GM23248 (cell line): ENCODE data around the gene DCDC1.

Source experiments
- EZH2 ChIP-seq: fragments of 200-600 bp; sonication (generic); IDR thresholded peaks from 2 replicates; pipeline ENCODE4 v1.6.1; 2018; ENCODE audit warnings: antibody characterized with exemption, mild to moderate bottlenecking; ENCODE audit not compliant: insufficient read depth, poor library complexity, severe bottlenecking
- EZH2phosphoT487 ChIP-seq: fragments of 200-600 bp; sonication (generic); IDR thresholded peaks from 2 replicates; pipeline ENCODE4 v1.6.1; 2018; ENCODE audit warnings: antibody characterized with exemption, moderate library complexity, mild to moderate bottlenecking, low read depth; ENCODE audit not compliant: insufficient read depth

DNA sequence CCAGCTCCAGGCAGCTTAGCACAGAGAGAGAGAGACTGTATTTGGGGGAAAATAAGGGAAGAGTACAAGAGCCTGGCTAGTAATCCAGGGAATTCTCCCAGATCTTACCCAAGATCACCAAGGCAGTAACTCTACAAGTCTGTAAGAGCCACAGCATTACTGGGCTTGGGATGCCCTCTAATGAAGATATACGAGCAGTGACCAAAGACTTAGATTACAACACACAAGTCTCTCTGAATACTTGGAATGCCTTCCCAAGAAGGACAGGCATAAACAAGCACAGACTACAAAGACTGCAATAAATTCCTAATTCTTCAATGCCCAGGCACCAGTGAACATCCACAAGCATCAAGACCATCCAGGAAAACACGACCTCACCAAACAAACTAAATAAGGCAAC lies 17.8 kb upstream of the DCDC1 start:
- TF ChIP-seq EZH2phosphoT487, result no peak
- TF ChIP-seq EZH2, result no peak
